Sigmoid colon (tissue), 4 donors: ENCODE measurements around the gene ZFP42.

Source experiments
- CTCF ChIP-seq, 4 experiments: fragments of 450-650 bp in 3 of 4; fragments of 200-600 bp in 1 of 4; IDR thresholded peaks; one replicate each; pipeline ENCODE4 v1.5.1; 2016 to 2019; ENCODE audit warnings: antibody characterized with exemption in 4 of 4, mild to moderate bottlenecking in 3 of 4, moderate library complexity in 2 of 4
- POLR2A ChIP-seq, 2 donors: fragments of 450-650 bp; IDR thresholded peaks; one replicate each; pipeline ENCODE4 v1.6.1; 2016; ENCODE audit warnings: antibody characterized with exemption in 2 of 2, mild to moderate bottlenecking in 2 of 2, moderate library complexity in 2 of 2
- POLR2AphosphoS5 ChIP-seq, 4 donors: sonication (generic); formaldehyde crosslinking; IDR thresholded peaks; one replicate each; pipeline ENCODE4 v1.6.1; 2017; ENCODE audit warnings: antibody characterized with exemption in 4 of 4

GRCh38 chr4:188046657-188047056 lies 51.1 kb downstream of the ZFP42 start:
- TF ChIP-seq CTCF (IDR thresholded peaks at IDR 0.05) (no peak), POLR2A (IDR thresholded peaks at IDR 0.05) (no peak), POLR2AphosphoS5 (IDR thresholded peaks at IDR 0.05) (no peak)
